Motor neuron (in vitro differentiated cells): ENCODE results near the gene GDNF. TPM values are rescaled to one million over a fixed set of nuclear protein-coding genes. Genes with fewer than 3 reads are reported as not detected.
"Not testable (repeated sequence)": the region's sequence is repeated elsewhere in the genome, so short reads cannot be mapped to it uniquely, and the experiment has no call there.

Experiments
- ATAC-seq, 8 experiments: fragments of 200-7000 bp; cut with Tn5 transposase; replicated peaks in 6 of 8; 2 replicates each; pipeline ENCODE4 v1.8.0; 2021; ENCODE audit warnings: mild to moderate bottlenecking in 8 of 8, moderate library complexity in 8 of 8
- H3K27ac ChIP-seq, 2 donors: fragments of 250-450 bp; sonication (Bioruptor Pico); 2 replicates each; pipeline ENCODE4 v1.9.0; 2021; ENCODE audit warnings: antibody characterized with exemption in 2 of 2, mild to moderate bottlenecking in 2 of 2, moderate library complexity in 1 of 2
- H3K4me1 ChIP-seq, 2 donors: fragments of 250-450 bp; sonication (Bioruptor Pico); replicated peaks in 1 of 2; 2 replicates each; pipeline ENCODE4 v1.6.1; 2021; ENCODE audit warnings: antibody characterized with exemption in 2 of 2, mild to moderate bottlenecking in 2 of 2, moderate library complexity in 1 of 2
- H3K4me3 ChIP-seq, 5 donors: fragments of 250-450 bp; sonication (Bioruptor Pico); 2 replicates each; pipeline ENCODE4 v1.9.0; 2021; ENCODE audit warnings: antibody characterized with exemption in 5 of 5, mild to moderate bottlenecking in 5 of 5, moderate library complexity in 4 of 5
- WGBS, 10 experiments: fragments of 450-650 bp; shearing (Covaris generic); methylation state at CpG; one replicate each; pipeline ENCODE4 v1.0.0; 2022; 5-methylcytosine and 5-hydroxymethylcytosine counted together
- in situ Hi-C, 9 experiments: fragments of 400-800 bp; cut with MboI; loops; one replicate each; pipeline ENCODE4 v1.15.0; 2021; ENCODE audit warnings: low sequenced_read_pairs in 9 of 9, low pct_unique_long_range_greater_than_20kb in 2 of 9; ENCODE audit not compliant: unreplicated experiment in 9 of 9
- total RNA-seq, 8 experiments: library from RNA; unstranded; fragments of 300-600 nt; gene quantifications; 2 replicates each; pipeline versions ENCODE4 v1.2.3 to v1.2.4, GENCODE V29; 2022

The GDNF gene
- total RNA-seq, 8 experiments from 2014 or later: 0.21 to 2.3 (median 0.56) TPM

DNA sequence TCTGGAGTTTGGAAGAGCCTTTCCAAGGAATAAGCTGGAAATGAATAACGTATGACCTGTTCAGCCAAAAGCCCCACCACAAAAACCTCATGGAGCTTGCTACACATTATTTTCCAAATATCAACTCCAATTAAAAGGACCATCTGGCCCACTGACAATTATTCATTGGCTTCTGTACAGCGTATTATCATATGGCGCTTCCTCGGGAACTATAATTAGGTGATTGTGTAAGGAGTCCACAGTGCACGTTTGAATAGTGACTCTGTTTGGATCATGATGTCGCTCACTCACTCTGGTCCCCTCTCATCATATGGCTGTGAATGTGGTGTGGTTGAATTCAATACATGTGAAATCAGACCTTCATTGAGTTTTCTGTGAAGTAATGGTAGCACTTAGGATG, 52.1 kb downstream of the GDNF start:
- WGBS, 10 experiments: 20 to 100% (median 91%) methylated on average over 1 to 6 of the region's 6 CpGs; no CpG with 5 or more reads in 1 of the 10 experiments
- in situ Hi-C loops: no loop called here
- H3K4me3 ChIP-seq: no peak overlapping the region

DNA sequence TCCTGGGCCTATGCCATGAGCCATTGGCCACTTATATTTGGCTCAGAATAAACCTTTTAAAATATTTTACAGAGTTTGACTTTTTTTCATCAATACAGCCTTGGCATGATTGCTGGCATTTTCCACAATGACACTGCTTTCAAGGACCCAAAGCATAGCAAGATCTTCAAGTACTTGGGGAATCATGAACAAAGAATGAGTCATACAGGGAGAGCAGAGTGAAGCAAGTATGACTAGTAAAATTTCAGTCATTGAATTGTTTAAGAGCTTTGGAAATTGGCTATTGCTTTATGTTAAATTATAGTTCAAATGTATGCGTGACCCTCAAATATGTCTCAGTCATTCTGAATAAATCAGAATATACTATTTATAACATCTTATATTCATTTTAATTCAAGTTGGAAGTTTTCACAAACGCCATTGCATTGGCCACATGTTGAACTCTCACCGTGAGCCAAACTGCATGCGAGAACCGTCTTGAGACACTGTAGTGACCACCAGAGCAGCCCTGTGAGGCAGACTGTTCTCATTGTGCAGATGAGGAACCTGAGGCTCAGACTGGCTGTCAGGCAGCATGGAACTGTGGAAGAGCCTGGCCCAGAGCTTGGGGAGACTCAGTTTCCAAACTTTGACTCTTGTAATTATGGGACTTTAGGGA, 52.9 kb downstream of the GDNF start:
- WGBS, 10 experiments: 0 to 96% (median 80%) methylated on average over 2 to 5 of the region's 5 CpGs; no CpG with 5 or more reads in 1 of the 10 experiments
- in situ Hi-C loops: no loop called here
- Histone ChIP-seq H3K4me3 (no peak overlapping the region), H3K27ac (no peak overlapping the region), H3K4me1 (no peaks in the 10 kb centered on the region)
- ATAC-seq: peak in 3 of 8 experiments; percentile 89 to 93 (median 91)

More for the DNA sequence above, 52.1 kb downstream of the GDNF start:
- Histone ChIP-seq H3K4me1 (no peaks in the 10 kb centered on the region), H3K27ac (no peak overlapping the region)
- peak in 4 of 8 experiments; percentile 10 to 35 (median 16) for ATAC-seq

DNA sequence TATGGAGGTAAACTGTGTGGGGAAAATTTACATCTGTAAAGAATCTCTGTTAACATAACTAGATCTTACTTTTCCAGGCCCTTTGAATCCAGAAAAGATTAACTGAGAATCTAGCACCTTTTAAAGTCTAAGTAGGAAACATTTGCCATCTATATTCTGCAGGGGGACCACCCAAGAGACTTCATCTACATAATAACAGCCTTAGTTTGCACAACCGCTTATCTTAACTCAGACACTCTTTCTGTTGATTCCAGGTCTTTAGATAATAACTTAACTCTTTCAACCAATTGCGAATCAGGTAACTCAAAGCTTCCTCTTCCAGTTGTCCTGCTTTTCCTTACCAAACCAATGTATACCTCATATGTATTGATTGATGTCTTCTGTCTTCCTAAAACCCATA, 53.4 kb downstream of the GDNF start:
- H3K4me1 ChIP-seq: no peaks in the 10 kb centered on the region
- ATAC-seq: no peak
- 45 to 100% (median 81%) methylated on average over 1 to 2 of the region's 2 CpGs; no CpG with 5 or more reads in 2 of the 10 experiments for WGBS, 10 experiments
- no peak overlapping the region for H3K4me3 ChIP-seq
- no peak overlapping the region for H3K27ac ChIP-seq
- in situ Hi-C loops: no loop called here

DNA sequence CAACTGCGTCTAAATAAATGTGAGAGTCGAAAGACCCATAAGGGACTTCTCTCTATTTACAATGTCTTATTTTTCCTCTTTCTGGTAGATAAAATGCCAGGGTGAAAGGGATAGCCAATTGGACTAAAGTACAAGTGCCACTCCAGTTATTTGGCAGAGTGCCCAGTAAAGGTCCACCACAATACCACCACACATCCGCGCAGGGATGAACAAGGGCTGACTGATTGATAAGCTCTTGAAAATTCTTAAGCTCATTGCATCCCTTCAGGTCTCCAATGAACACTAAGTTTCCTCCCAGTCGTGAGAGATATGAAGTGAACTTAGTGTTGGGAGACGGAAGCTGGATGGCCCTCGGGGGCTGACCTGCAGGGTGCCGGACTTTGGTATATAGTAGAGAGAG, 58.4 kb downstream of the GDNF start:
- WGBS, 10 experiments: 70 to 100% (median 88%) methylated on average over 1 to 2 of the region's 8 CpGs; no CpG with 5 or more reads in 1 of the 10 experiments

DNA sequence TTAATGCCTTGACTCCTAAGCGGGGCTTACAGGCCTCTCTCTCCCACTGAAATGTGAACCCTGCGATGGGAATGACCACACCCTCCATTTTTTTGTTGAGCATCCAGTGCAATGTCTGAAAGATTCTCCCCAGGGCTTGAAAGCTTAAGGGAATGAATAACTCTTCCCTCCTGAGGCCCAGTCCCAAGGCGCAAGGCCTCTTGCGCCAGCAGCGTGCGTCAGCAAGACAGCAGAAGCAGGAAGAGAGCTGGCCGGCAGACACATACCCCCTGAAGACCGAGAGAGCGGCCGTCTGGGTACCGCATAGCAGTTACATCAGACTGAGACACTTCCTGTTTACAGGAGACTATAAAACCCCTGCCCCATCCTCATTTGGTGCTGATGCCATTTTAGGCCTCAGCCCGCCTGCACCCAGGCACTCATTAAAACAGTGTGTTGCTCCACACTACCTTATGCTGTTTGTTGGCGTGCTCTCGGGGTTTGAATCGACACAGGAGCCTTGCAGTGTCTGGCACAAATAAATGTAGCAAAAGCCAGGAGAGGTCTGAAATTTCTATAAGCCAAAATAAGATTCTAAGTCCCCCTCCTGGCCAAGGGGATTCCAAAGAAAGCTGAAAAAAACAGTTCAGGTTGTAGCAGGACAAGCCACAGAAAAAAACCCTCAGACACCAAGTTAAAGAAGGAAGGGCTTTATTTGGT, 62.3 kb downstream of the GDNF start:
- Histone ChIP-seq H3K4me1 (no peaks in the 10 kb centered on the region), H3K27ac (no peak overlapping the region), H3K4me3 (no peak overlapping the region)
- in situ Hi-C loops: no loop called here
- 64 to 100% (median 81%) methylated on average over 1 to 11 of the region's 15 CpGs; no CpG with 5 or more reads in 2 of the 10 experiments for WGBS, 10 experiments
- ATAC-seq: peak in 3 of 8 experiments; percentile 33 to 77 (median 68)

More for the DNA sequence above, 58.4 kb downstream of the GDNF start:
- H3K4me1 ChIP-seq, in situ Hi-C loops, ATAC-seq, H3K27ac ChIP-seq, H3K4me3 ChIP-seq: not testable (repeated sequence)

DNA sequence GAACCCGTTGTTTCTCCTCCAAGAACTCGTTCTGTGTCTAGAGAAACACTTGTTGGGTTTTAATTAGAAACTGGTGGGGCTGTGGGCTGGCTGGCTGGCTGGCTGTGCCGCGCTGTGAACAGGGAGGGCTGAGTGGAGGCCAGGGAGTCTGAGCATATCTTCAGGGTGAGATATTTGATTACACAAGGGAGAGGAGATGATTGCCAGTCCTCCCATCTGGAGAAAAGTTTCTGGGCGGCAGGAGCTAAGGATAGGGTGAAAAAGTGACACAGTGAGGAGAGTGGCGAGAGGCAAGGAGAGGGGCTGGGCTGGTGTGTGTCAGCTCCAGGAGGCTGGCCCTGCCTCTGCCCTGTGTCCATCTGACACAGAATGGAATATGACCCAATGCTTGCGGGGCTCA, 63.0 kb downstream of the GDNF start:
- Histone ChIP-seq H3K4me3 (no peak overlapping the region), H3K4me1 (no peaks in the 10 kb centered on the region), H3K27ac (no peak overlapping the region)
- ATAC-seq: peak in 3 of 8 experiments; percentile 23 to 90 (median 89)
- 57 to 100% (median 94%) methylated on average over 1 to 6 of the region's 7 CpGs; no CpG with 5 or more reads in 3 of the 10 experiments for WGBS, 10 experiments
- in situ Hi-C loops: no loop called here

DNA sequence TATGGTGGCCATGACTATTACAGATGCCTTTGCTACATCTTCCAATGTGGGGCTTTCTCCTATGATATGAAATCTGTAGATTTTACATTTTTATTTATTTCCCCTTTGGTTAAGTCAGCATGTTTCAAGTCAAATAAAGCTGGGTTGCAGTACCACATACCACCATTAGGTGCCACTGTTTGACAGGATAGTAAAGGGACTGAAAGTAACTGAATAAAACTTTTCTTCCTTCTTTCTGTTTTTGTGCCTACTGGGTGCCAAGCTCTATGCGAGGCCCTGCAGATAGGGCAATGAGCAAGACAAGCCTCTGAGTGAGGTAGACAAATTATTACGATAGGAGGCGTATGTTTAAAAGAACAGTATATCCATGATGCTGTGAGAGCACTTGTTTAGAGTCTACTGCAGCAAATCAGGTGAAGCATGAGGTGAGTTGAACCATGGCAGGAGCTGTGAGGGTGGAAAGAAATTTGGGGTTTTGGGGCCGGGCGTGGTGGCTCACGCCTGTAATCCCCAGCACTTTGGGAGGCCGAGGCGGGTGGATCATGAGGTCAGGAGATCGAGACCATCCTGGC, 64.8 kb downstream of the GDNF start:
- Histone ChIP-seq H3K27ac (no peak overlapping the region), H3K4me3 (no peak overlapping the region), H3K4me1 (no peaks in the 10 kb centered on the region)
- ATAC-seq: no peak
- 87 to 100% (median 97%) methylated on average over 1 to 7 of the region's 9 CpGs; no CpG with 5 or more reads in 2 of the 10 experiments for WGBS, 10 experiments
- in situ Hi-C loops: no loop called here

DNA sequence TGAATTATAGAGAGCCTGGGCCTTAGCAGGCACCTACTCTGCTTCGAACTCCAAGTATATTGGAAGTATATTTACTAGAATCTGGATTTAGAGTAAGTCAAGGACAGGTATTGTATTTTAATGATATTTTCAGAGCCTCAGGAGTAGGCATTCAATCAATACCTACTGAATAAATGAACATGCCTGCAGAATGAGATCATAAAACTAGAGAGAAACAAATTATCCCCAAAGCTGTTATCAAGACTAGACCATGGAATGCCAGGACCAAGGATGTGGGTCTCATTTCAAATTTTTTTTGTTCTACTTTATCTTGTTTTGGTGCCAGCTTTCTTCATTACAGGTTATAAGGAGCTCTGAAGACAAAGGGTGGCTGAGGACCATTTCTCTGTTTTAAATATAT, 66.0 kb downstream of the GDNF start:
- Histone ChIP-seq H3K27ac (no peak overlapping the region), H3K4me1 (no peaks in the 10 kb centered on the region), H3K4me3 (no peak overlapping the region)
- ATAC-seq: no peak
- in situ Hi-C loops: no loop called here
- 67 to 100% (median 85%) methylated on average over 1 of the region's 1 CpG; no CpG with 5 or more reads in 2 of the 10 experiments for WGBS, 10 experiments

DNA sequence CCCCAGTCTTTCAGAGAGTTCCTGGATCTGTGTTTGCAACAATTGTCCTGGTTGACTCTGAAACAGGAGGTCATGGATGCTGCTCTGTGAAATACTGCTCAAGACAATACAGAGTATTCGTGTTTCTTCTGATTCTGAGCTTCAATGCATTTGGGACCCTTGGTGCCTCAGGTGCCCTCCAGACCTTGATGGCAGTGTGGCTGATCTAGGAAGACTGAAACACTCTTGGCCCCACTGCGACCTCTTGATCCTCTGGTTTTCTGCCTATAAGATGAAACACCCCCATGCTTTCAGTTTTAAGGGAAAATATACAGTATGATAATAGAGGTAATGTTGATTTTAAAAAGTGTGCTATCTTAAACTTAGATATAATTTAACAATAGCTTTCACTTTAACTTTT, 67.6 kb downstream of the GDNF start:
- H3K4me3 ChIP-seq: no peak overlapping the region
- no peaks in the 10 kb centered on the region for H3K4me1 ChIP-seq
- WGBS, 10 experiments: 60 to 100% (median 84%) methylated on average over 1 to 2 of the region's 2 CpGs; no CpG with 5 or more reads in 3 of the 10 experiments
- H3K27ac ChIP-seq: no peak overlapping the region
- ATAC-seq: no peak
- in situ Hi-C loops: no loop called here

DNA sequence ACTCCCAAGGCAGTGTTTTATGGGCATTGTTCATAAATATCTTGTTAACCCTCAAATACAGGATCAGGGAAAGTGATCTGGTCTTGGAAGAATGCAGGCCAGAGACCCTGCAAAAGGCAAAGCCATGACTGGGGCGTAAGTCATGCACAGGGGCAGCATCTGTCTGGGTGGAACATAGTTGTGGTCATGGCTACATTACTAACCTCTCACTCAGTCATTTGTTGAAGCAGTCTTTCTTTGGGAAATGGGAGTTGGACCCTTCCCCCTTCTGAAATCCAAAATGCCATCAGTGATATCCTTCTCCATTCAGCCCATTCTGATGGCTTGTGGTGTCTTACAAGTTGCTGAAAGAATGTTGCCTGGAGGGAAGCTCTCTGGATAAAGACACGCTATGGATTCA, 68.1 kb downstream of the GDNF start:
- 14 to 100% (median 62%) methylated on average over 1 to 2 of the region's 2 CpGs; no CpG with 5 or more reads in 2 of the 10 experiments for whole genome bisulfite sequencing, 10 experiments

DNA sequence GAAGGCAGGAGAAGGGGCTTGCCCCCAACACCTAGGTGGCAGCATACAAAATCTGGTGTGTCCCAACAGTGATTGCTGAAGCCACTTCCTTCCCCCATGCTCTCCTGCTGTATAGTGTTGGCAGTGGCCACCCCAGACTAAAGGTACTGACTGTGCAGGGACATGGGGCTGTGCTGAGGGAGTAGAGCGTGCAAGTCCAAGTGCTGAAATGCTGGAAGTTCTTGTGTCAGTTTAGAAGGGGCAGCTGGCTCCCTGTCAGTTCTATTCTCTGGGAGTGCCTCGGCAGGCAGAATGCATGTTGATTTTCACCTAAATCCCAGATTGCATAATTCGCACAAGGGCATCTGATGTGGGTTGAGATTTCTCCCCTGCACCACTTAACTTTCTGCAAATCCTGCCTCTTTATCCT, 68.6 kb downstream of the GDNF start:
- ATAC-seq: peak in 3 of 8 experiments; percentile 60 to 71 (median 68)
- Histone ChIP-seq H3K4me1 (no peaks in the 10 kb centered on the region), H3K27ac (no peak overlapping the region), H3K4me3 (no peak overlapping the region)
- WGBS, 10 experiments: 62 to 90% (median 80%) methylated on average over 1 to 3 of the region's 3 CpGs; no CpG with 5 or more reads in 5 of the 10 experiments
- in situ Hi-C loops: no loop called here

More for the DNA sequence above, 68.1 kb downstream of the GDNF start:
- Histone ChIP-seq H3K4me3 (no peak overlapping the region), H3K27ac (no peak overlapping the region), H3K4me1 (no peaks in the 10 kb centered on the region)
- peak in 3 of 8 experiments; percentile 48 to 66 (median 54) for ATAC-seq
- in situ Hi-C loops: no loop called here

DNA sequence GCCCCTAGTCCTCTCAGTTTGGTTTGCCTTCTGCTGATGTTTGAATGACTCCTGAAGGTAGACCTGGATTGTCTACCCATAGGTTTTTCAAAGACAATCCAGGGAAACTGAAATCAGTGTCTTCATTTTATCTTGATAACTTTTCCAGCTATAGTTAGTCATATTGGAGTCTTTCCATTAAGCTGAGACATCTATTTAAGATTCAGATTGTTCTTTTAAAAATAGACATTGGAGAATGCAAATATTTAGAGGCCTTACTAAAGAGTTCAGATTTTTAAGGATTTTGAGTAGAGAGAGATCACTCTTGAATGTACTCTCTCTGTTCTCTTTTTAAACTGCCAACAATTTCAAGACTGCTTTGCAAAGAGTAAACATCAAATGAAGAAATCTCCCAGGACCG, 69.1 kb downstream of the GDNF start:
- in situ Hi-C loops: no loop called here
- ATAC-seq: no peak
- Histone ChIP-seq H3K4me3 (no peak overlapping the region), H3K4me1 (no peaks in the 10 kb centered on the region), H3K27ac (no peak overlapping the region)
- WGBS, 10 experiments: 75 to 100% (median 90%) methylated on average over 1 of the region's 1 CpG; no CpG with 5 or more reads in 3 of the 10 experiments

DNA sequence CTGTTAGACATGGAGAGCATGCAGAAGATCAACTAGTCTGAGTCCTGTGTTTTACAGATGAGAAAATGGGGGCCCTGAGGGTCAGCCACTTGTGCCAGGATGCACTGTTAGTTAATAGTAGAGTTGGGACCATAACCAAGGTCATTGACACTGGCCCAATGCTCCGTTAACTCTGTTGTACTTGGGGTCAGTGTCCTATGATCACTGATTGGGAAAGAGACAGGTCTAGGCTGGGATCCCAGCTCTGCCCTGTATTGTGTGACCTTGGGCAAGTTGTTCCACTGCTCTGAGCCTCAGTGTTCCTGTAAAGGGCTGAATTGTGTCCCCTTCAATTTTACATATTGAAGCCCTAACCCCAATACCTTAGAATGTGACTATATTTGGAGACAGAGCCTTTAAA, 70.0 kb downstream of the GDNF start:
- 78 to 100% (median 100%) methylated on average over 1 of the region's 1 CpG; no CpG with 5 or more reads in 7 of the 10 experiments for WGBS, 10 experiments
- H3K4me3 ChIP-seq: no peak overlapping the region

More for the DNA sequence above, 70.0 kb downstream of the GDNF start:
- no peak for ATAC-seq
- in situ Hi-C loops: no loop called here
- Histone ChIP-seq H3K4me1 (no peaks in the 10 kb centered on the region), H3K27ac (no peak overlapping the region)
